Activated CD8-positive, alpha-beta memory T cell treated with anti-CD3 and anti-CD28 coated beads for 4 hours (primary cell): ENCODE data around the gene STX1A.

ENCODE experiments used
- DNase-seq, 2 donors: peaks; one replicate each; pipeline ENCODE4 v3.0.0-alpha.2; 2020; ENCODE audit warnings: low read depth in 2 of 2

STX1A gene

GRCh38 chr7:73649576-73649975 lies 69.9 kb downstream of the STX1A start:
- no peak for DNase-seq
